Esophagus squamous epithelium (tissue), 5 donors: ENCODE data around the gene C16orf86. TPM values are rescaled to one million over a fixed set of nuclear protein-coding genes. Genes with fewer than 3 reads are reported as not detected.

Experiments used
- DNase-seq: peaks from one replicate; lab custom pipeline; 2025; lab: John Stamatoyannopoulos, UW
- H3K27ac ChIP-seq, 4 donors: fragments of 200-600 bp; sonication (generic); one replicate each; pipeline ENCODE4 v1.5.1; 2016 to 2019; ENCODE audit warnings: mild to moderate bottlenecking in 1 of 4
- H3K27me3 ChIP-seq, 4 donors: fragments of 200-600 bp; sonication (generic); 1 replicate in 3 of 4; 2 replicates in 1 of 4; pipeline versions ENCODE4 v1.5.1 to v1.6.0; 2017 to 2021; ENCODE audit warnings: antibody characterized with exemption in 1 of 4
- H3K36me3 ChIP-seq, 3 donors: fragments of 200-600 bp; sonication (generic); one replicate each; pipeline ENCODE4 v1.5.1; 2016 to 2019
- H3K4me1 ChIP-seq, 3 donors: fragments of 200-600 bp; sonication (generic); one replicate each; pipeline ENCODE4 v1.5.1; 2017 to 2019
- H3K4me3 ChIP-seq, 4 donors: fragments of 200-600 bp; sonication (generic); 1 replicate in 3 of 4; 2 replicates in 1 of 4; pipeline ENCODE4 v1.5.1; 2016 to 2019; ENCODE audit warnings: mild to moderate bottlenecking in 2 of 4, moderate library complexity in 1 of 4
- H3K9me3 ChIP-seq, 3 donors: fragments of 200-600 bp; sonication (generic); one replicate each; pipeline ENCODE4 v1.5.1; 2016 to 2019
- POLR2A ChIP-seq, 4 donors: fragments of 450-650 bp; IDR thresholded peaks; one replicate each; pipeline ENCODE4 v1.6.1; 2017; ENCODE audit warnings: antibody characterized with exemption in 4 of 4, mild to moderate bottlenecking in 4 of 4, moderate library complexity in 3 of 4
- WGBS, 2 donors: methylation state at CpG; one replicate each; pipeline ENCODE4 v1.1.5; 2018; 5-methylcytosine and 5-hydroxymethylcytosine counted together
- intact Hi-C: fragments of 100-400 bp; cut with DNase I; formaldehyde crosslinking; loops from one replicate; pipeline ENCODE4 v1.15.0; 2022
- total RNA-seq, 4 donors: library from RNA; depleted of rRNA; stranded (reverse); fragments of >200 nt; gene quantifications; one replicate each; pipeline ENCODE4 v1.1.0, GENCODE V29; 2016
- TF ChIP-seq, protein P1 (sequence below), 6 experiments: fragments of 450-650 bp in 4 of 6; fragments of 200-600 bp in 2 of 6; sonication (generic) in 2 of 6; IDR thresholded peaks; one replicate each; pipeline ENCODE4 v1.5.1; 2016 to 2019; ENCODE audit warnings: antibody characterized with exemption in 6 of 6, mild to moderate bottlenecking in 4 of 6, moderate library complexity in 4 of 6
- donor health status: DM: yes; HTN: yes; CAD: no.

The C16orf86 gene
- total RNA-seq, 4 donors from 2014 or later, result 1.1 to 3.1 (median 2.4) TPM; not detected in 1

DNA sequence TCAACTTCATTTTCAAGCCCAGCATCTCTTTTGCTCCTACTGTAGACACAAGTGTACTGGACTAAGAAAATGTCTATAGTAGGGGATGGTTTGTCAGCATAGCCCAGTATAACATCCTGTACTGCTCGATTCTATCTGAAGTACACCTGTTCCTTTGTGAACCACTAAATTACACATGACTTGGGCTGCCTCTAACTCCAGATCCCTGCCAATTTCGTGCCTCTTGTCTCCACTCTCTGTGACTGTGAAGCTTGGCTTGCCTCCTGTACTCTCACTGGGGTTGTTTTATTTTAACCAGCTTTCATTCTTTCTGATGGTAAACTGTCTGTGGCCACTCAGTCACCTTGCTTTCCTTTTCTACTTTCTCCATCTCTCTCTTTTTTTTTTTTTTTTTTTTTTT, 28.0 kb downstream of the C16orf86 start:
- Histone ChIP-seq H3K36me3 (peaks cover 0 to 13% (median 0%) of the 10 kb centered on the region in 3 donors), H3K4me1 (peaks cover 0 to 26% (median 4%) of the 10 kb centered on the region in 3 donors), H3K27ac (no peak overlapping the region), H3K27me3 (no peaks in the 10 kb centered on the region), H3K9me3 (no peaks in the 10 kb centered on the region), H3K4me3 (no peak overlapping the region)
- no peak for DNase-seq
- intact Hi-C loops, result no loop called here
- no peak for TF ChIP-seq POLR2A (IDR thresholded peaks at IDR 0.05)
- TF ChIP-seq, protein P1, sequence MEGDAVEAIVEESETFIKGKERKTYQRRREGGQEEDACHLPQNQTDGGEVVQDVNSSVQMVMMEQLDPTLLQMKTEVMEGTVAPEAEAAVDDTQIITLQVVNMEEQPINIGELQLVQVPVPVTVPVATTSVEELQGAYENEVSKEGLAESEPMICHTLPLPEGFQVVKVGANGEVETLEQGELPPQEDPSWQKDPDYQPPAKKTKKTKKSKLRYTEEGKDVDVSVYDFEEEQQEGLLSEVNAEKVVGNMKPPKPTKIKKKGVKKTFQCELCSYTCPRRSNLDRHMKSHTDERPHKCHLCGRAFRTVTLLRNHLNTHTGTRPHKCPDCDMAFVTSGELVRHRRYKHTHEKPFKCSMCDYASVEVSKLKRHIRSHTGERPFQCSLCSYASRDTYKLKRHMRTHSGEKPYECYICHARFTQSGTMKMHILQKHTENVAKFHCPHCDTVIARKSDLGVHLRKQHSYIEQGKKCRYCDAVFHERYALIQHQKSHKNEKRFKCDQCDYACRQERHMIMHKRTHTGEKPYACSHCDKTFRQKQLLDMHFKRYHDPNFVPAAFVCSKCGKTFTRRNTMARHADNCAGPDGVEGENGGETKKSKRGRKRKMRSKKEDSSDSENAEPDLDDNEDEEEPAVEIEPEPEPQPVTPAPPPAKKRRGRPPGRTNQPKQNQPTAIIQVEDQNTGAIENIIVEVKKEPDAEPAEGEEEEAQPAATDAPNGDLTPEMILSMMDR (IDR thresholded peaks at IDR 0.05), result no peak
- 60 to 68% methylated on average over 2 of the region's 2 CpGs for WGBS, 2 donors

DNA sequence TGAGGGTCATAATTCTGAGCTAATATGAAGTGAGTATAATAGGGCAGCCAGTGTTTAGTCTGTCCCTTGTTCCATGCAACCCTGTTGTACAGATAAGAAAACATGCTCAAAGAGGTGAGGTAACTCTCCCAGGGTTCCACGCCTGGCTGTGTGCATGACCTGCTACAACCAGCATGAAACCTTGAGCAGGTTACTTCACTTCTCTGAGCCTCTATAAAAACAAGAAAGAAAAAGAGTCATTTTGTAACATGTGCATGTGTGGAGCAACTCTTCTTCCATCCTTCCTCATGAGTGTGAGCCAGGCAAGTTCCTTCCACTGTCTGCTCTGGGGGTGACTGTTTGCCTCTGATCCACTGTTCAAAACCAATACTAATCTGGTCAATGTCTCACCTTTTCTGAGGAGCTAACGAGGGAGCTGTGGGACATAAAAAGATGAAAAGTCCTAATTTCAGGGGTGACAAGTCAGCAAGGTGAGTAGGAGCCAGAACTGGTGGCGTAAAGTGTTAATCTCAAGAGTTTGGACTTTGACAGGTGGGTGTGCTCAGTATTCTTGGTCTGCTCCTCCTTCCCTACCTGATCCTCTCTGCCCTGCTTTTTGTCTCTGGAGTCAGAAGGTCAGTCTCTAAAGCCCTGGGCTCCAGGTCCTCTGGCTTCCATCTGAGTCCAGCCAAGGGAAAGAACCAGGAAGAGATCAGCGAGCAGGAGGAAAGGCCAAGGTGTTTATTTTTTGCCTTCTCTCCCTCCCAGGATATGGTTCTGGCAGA, 31.0 kb downstream of the C16orf86 start:
- no peak overlapping the region for H3K4me3 ChIP-seq
- 63 to 76% methylated on average over 4 of the region's 4 CpGs for WGBS, 2 donors
- intact Hi-C loops, result no loop called here
- TF ChIP-seq, protein P1 (IDR thresholded peaks at IDR 0.05), result no peak
- no peak for TF ChIP-seq POLR2A (IDR thresholded peaks at IDR 0.05)
- H3K36me3 ChIP-seq, result peaks cover 0 to 22% (median 0%) of the 10 kb centered on the region in 3 donors
- no peaks in the 10 kb centered on the region for H3K27me3 ChIP-seq
- H3K9me3 ChIP-seq, result no peaks in the 10 kb centered on the region
- DNase-seq, result no peak
- H3K4me1 ChIP-seq, result peaks cover 0 to 28% (median 4%) of the 10 kb centered on the region in 3 donors
- H3K27ac ChIP-seq, result peak overlapping the region; percentile 43 to 78 (median 74)

DNA sequence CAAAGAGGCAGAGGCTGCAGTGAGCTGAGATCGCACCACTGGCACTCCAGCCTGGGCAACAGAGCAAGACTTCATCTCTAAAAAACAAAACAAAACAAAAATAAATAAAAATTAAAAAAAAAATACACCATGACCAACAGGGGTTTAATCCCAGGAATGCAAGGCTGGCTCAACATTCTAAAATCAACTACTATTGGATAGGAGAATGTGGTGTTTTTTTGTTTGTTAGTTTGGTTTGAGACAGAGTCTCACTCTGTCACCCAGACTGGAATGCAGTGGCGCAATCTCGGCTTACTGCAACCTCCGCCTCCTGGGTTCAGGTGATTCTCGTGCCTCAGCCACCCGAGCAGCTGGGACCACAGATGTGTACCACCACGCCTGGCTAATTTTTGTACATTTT, 32.7 kb downstream of the C16orf86 start:
- intact Hi-C loops, result no loop called here
- Histone ChIP-seq H3K36me3 (peaks cover 0 to 22% (median 0%) of the 10 kb centered on the region in 3 donors), H3K9me3 (no peaks in the 10 kb centered on the region), H3K4me3 (no peak overlapping the region), H3K4me1 (peaks cover 0 to 44% (median 4%) of the 10 kb centered on the region in 3 donors), H3K27me3 (no peaks in the 10 kb centered on the region), H3K27ac (no peak overlapping the region)
- TF ChIP-seq, protein P1 (IDR thresholded peaks at IDR 0.05), result no peak
- no peak for TF ChIP-seq POLR2A (IDR thresholded peaks at IDR 0.05)
- WGBS, 2 donors, result 84 to 97% methylated on average over 6 to 7 of the region's 7 CpGs
- DNase-seq, result no peak

DNA sequence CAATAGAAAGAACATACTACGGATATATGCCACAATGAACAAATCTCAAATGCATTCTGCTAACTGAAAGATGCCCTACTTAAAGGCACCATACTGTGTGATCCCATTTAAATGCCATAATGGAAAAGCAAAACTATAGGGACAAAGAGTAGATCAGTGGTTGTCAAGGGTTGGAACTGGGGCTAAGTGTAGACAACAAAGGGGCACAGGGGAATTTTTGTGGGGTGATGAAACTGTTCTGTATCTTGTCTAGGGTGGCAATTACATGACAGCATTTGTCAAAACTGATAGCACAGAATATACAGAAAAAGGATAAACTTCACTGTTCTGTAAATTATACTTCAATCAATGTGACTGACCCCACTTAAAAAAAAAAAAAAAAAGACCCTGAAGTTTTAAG, 34.8 kb downstream of the C16orf86 start:
- intact Hi-C loops, result no loop called here
- 88 to 90% methylated on average over 1 of the region's 1 CpG for WGBS, 2 donors

DNA sequence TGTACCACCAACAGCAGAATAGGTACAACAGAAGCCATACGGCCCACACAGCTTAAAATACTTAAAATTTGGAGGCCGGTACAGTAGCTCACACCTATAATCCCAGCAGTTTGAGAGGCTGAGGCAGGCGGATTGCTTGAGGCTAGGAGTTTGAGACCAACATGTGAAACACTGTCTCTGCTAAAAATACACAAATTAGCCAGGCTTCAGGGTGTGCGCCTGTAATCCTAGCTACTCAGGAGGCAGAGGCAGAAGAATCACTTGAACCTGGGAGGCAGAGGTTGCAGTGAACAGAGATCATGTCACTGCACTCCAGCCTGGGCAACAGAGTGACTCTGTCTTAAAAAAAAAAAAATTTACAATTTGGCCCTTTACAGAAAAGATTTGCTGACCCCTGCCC, 35.5 kb downstream of the C16orf86 start:
- intact Hi-C loops, result no loop called here
- 82 to 88% methylated on average over 4 of the region's 4 CpGs for WGBS, 2 donors

More for the DNA sequence above, 34.8 kb downstream of the C16orf86 start:
- Histone ChIP-seq H3K27me3 (no peaks in the 10 kb centered on the region), H3K9me3 (no peaks in the 10 kb centered on the region), H3K4me1 (peaks cover 4 to 53% (median 4%) of the 10 kb centered on the region in 3 donors), H3K27ac (no peak overlapping the region), H3K4me3 (no peak overlapping the region), H3K36me3 (peaks cover 0 to 22% (median 0%) of the 10 kb centered on the region in 3 donors)
- DNase-seq, result no peak
- TF ChIP-seq, protein P1 (IDR thresholded peaks at IDR 0.05), result no peak
- TF ChIP-seq POLR2A (IDR thresholded peaks at IDR 0.05), result no peak

More for the DNA sequence above, 35.5 kb downstream of the C16orf86 start:
- Histone ChIP-seq H3K4me1 (peaks cover 4 to 46% (median 4%) of the 10 kb centered on the region in 3 donors), H3K27ac (peak overlapping the region in 1 of 4 donors; percentile 25), H3K4me3 (no peak overlapping the region), H3K27me3 (no peaks in the 10 kb centered on the region), H3K36me3 (peaks cover 0 to 22% (median 0%) of the 10 kb centered on the region in 3 donors), H3K9me3 (no peaks in the 10 kb centered on the region)
- no peak for DNase-seq
- no peak for TF ChIP-seq POLR2A (IDR thresholded peaks at IDR 0.05)
- TF ChIP-seq, protein P1 (IDR thresholded peaks at IDR 0.05), result no peak
